Naive thymus-derived CD8-positive, alpha-beta T cell (primary cell): ENCODE data around the gene GGACT. TPM values are rescaled to one million over a fixed set of nuclear protein-coding genes. Genes with fewer than 3 reads are reported as not detected.

Experiments used
- ATAC-seq, 2 donors: fragments of 150-1000 bp; cut with Tn5 transposase in 1 of 2; sonication (Bioruptor Pico), chemical (Tn5 transposase) in 1 of 2; 1 replicate in 1 of 2; 2 replicates in 1 of 2; pipeline ENCODE4 v1.10.0; 2021; ENCODE audit warnings: mild to moderate bottlenecking in 2 of 2, moderate library complexity in 2 of 2
- POLR2A ChIA-PET: fragments of 350-600 bp; sonication (Branson Sonifier 250); formaldehyde crosslinking; loops from one replicate; lab custom pipeline; 2021; ENCODE audit warnings: antibody characterized with exemption; lab: Charles Lee
- DNase-seq, 10 donors: peaks; one replicate each; pipeline versions ENCODE4 v3.0.0 to v3.0.0-alpha.2; 2020 to 2022
- H3K27ac Mint-ChIP-seq, 10 donors: one replicate each; pipeline ENCODE4 v1.8.0; 2020 to 2022; ENCODE audit warnings: mild to moderate bottlenecking in 10 of 10, mixed read lengths in 10 of 10, moderate library complexity in 4 of 10, inconsistent platforms in 1 of 10
- H3K27me3 Mint-ChIP-seq, 5 donors: one replicate each; pipeline ENCODE4 v1.8.0; 2021 to 2022; ENCODE audit warnings: mixed read lengths in 5 of 5
- H3K36me3 Mint-ChIP-seq, 3 donors: one replicate each; pipeline ENCODE4 v1.8.0; 2020 to 2022; ENCODE audit warnings: mixed read lengths in 3 of 3, mild to moderate bottlenecking in 2 of 3, inconsistent platforms in 1 of 3
- H3K4me1 Mint-ChIP-seq, 4 donors: one replicate each; pipeline ENCODE4 v1.8.0; 2021 to 2022; ENCODE audit warnings: mixed read lengths in 4 of 4
- H3K4me3 Mint-ChIP-seq, 10 donors: one replicate each; pipeline ENCODE4 v1.8.0; 2020 to 2022; ENCODE audit warnings: mild to moderate bottlenecking in 10 of 10, mixed read lengths in 10 of 10, moderate library complexity in 6 of 10, inconsistent platforms in 1 of 10
- H3K9me3 Mint-ChIP-seq, 9 donors: one replicate each; pipeline ENCODE4 v1.8.0; 2020 to 2022; ENCODE audit warnings: mixed read lengths in 9 of 9, mild to moderate bottlenecking in 3 of 9, inconsistent platforms in 1 of 9, moderate library complexity in 1 of 9
- polyA plus RNA-seq, 3 donors: library from polyadenylated mRNA; unstranded; fragments of 300-500 nt; fragmentation: Illumina TruSeq; gene quantifications; one replicate each; pipeline ENCODE4 v1.2.3, GENCODE V29; 2021
- total RNA-seq, 8 experiments: library from RNA in 2 of 8; stranded (reverse) in 2 of 8; gene quantifications; one replicate each; pipeline ENCODE4 v1.2.3 and lab custom pipeline; 2021 to 2026

The GGACT gene
- total RNA-seq, result 1 to 10 TPM; 3.5 to 4.0 TPM
- polyA plus RNA-seq, result 10 to 100 TPM in 1 of 3 donors, 1 to 10 TPM in 2; 5.3 to 10.4 (median 7.7) TPM
- total RNA-seq (lab: John Stamatoyannopoulos, UW), result 1.9 to 4.6 (median 2.3) reads per million in 6 experiments

DNA sequence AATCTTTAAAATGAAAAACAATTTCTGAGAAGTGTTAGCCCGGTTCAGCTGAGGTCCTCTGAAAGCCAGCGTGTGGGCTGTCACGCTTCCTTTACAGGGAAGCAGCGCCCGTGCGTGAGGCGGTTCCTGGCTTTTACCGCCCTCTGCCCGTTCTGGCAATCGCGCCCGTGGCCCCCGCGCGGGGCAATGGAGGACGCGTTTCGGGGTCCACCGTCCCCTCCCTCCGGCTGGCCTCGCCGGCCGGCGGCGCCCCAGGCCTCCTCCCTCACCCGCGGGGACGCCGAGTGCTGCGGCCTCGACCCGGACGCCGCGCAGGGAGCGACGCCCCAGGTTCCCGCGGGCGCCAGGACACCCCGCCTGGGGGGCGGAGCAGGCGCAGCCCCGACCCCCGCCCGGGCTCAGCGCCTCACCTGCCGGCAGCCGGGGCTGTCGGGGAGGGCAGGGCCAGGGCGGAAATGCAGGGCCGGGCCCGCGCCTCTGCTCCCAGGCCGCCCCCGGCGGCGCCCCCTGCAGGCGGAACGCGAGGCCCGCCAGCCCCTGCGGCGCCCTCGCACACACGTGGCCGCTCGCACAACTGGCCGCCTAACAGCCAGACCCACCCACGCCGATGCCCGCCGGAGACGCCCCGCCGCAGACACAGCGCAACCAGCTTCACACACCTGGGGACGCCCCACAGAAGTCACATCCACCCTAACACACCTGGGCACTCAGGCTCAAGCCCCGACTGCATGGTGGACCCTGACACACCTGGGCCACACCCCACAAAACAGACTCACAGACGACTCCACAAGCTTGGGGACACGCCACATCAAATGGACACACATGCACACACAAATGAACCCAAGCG is at the start of gene GGACT:
GGACT (minus strand) TSS at position 459 of the 847 bp plus-strand sequence. CDS start 56,198 bp downstream, outside the sequence.
- no peaks in the 10 kb centered on the region for H3K36me3 Mint-ChIP-seq
- peak within 1 kb of the TSS; percentile 76 to 90 (median 84) for H3K4me3 Mint-ChIP-seq
- no peaks in the 10 kb centered on the region for H3K27me3 Mint-ChIP-seq
- H3K4me1 Mint-ChIP-seq, result peaks cover 24 to 51% (median 49%) of the 10 kb centered on the region in 4 donors
- no peaks in the 10 kb centered on the region for H3K9me3 Mint-ChIP-seq
- peak within 1 kb of the TSS; percentile 86 to 95 (median 92) for H3K27ac Mint-ChIP-seq
- DNase-seq (peak; percentile 68 to 89 (median 85)), ATAC-seq (peak; percentile 89 to 91)
- POLR2A ChIA-PET, result interaction anchor here (0.8 to 3.3 kb wide), 9 partner anchors 9 to 982 kb away, joined by 3 to 20 read pairs (median 4); partner anchors contain the start of genes CLYBL and TMTC4

DNA sequence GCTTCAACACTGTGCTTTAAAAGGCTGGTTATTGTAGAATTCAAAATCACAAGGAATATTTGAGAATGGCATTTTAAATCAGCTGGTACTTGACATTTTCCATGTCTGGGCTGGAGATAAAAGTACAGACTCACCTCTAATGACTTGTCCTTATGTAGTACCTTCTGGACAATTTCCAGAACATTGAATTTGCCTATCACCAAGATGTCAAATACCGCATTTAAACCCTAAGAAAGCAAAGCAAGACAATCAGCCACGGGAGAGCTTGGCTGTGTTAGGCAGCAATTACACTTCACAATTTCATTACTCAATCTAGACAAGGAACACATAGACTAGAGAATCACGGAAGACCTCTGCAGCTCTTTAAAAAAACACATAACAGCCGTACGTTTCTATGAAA is 49.2 kb upstream of the GGACT start:
- DNase-seq (no peak), ATAC-seq (no peak)
- Mint-ChIP-seq H3K9me3 (no peaks in the 10 kb centered on the region), H3K27me3 (no peaks in the 10 kb centered on the region), H3K27ac (no peak overlapping the region), H3K4me3 (no peak overlapping the region), H3K4me1 (peaks cover 0 to 5% (median 0%) of the 10 kb centered on the region in 4 donors), H3K36me3 (peaks cover 10 to 77% (median 20%) of the 10 kb centered on the region in 3 donors)
- POLR2A ChIA-PET, result interaction anchor here (0.7 kb wide), 1 partner anchor 1040 kb away, joined by 3 read pairs; no protein-coding TSS in a partner anchor

DNA sequence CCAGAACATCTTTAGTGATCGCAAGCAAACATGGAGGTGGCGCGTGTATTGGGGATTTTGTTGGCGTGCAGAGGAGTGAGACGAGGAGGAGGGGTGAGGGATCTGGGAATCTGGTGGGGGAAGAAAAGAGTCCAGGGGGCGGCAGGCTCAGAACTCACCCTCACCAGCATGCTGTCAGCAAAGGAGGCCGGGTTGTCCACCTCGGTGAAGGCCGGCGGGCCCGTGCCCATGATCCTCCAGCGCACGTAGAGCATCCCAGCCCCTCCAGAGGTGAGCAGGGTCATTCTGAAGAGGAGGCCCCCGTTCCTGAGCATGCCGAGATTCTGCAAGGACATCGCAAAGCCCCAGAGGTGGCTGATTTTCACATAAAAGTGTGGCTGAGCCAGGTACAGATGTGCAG is 48.8 kb upstream of the GGACT start:
- Mint-ChIP-seq H3K4me3 (no peak overlapping the region), H3K4me1 (peaks cover 0 to 5% (median 0%) of the 10 kb centered on the region in 4 donors), H3K27me3 (no peaks in the 10 kb centered on the region), H3K27ac (no peak overlapping the region), H3K36me3 (peaks cover 10 to 80% (median 20%) of the 10 kb centered on the region in 3 donors), H3K9me3 (no peaks in the 10 kb centered on the region)
- DNase-seq (no peak), ATAC-seq (no peak)
- POLR2A ChIA-PET, result no interaction called here

DNA sequence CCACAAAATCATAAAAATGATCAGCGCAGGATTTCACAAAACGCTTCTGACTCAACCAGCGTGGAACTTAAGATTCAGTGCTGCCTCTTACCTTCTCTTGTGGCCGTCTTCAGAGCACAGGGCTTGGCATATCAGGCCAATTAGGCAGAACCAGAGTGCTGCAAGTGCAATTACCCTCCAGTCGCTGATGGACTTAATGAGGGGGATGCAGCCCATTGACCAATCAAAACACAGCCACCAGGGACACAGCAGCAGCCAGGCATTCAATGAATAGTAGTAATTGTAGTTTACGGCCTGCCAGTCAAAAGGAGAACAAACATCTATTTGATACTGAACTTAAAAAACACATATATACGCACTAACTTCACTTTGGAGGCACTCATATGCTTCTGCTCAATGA is 47.9 kb upstream of the GGACT start:
- POLR2A ChIA-PET, result no interaction called here

DNA sequence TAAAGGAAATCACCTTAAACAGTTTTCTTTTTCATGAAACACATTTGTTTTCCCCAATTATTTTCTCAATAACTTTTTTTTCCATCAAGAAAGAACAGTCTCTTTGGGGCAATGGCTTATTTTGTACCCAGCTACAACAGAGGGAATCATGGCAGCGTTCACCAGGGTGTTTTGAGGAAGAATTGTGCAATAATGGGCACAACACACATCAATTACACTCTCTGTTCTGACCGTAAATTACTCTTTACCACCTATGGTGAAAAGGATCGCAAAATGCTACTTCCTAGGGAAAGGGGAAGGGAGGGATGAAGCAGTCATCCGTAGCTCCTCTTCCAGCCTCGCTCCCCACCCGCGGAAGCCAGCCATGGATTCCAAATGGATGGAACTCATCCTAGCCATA is 47.4 kb upstream of the GGACT start:
- H3K27ac Mint-ChIP-seq, result no peak overlapping the region
- H3K9me3 Mint-ChIP-seq, result no peaks in the 10 kb centered on the region
- ATAC-seq (no peak), DNase-seq (no peak)
- H3K36me3 Mint-ChIP-seq, result peaks cover 5 to 77% (median 12%) of the 10 kb centered on the region in 3 donors
- H3K4me3 Mint-ChIP-seq, result no peak overlapping the region
- peaks cover 0 to 2% (median under 1%) of the 10 kb centered on the region in 4 donors for H3K4me1 Mint-ChIP-seq
- POLR2A ChIA-PET, result no interaction called here
- no peaks in the 10 kb centered on the region for H3K27me3 Mint-ChIP-seq

More for the DNA sequence above, 47.9 kb upstream of the GGACT start:
- no peak for ATAC-seq
- peaks cover 5 to 79% (median 16%) of the 10 kb centered on the region in 3 donors for H3K36me3 Mint-ChIP-seq
- no peak overlapping the region for H3K27ac Mint-ChIP-seq
- no peaks in the 10 kb centered on the region for H3K9me3 Mint-ChIP-seq
- peaks cover 0 to 2% (median under 1%) of the 10 kb centered on the region in 4 donors for H3K4me1 Mint-ChIP-seq
- H3K27me3 Mint-ChIP-seq, result no peaks in the 10 kb centered on the region
- H3K4me3 Mint-ChIP-seq, result no peak overlapping the region
- no peak for DNase-seq

DNA sequence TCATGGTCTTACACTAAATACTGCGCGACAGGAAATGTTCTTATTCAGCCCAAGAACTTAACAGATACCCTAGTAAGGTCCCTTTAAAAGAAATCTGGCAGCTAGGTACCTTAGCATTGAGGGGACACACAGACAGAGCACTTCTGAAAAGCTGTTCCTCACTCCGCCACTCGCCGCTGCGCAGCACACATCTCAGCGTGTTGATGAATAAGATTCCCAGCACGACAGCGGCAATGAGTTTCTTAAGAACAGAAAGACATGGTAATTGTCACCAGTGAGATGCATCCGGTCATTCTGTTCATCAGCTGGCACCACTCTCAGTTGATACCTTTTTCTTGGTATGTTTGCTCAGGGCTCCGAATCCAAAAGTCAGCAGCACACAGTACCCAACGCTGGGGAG is 46.1 kb upstream of the GGACT start:
- H3K4me1 Mint-ChIP-seq, result peaks cover 0 to 2% (median 1%) of the 10 kb centered on the region in 4 donors
- no peak overlapping the region for H3K4me3 Mint-ChIP-seq
- H3K27ac Mint-ChIP-seq, result peak overlapping the region in 2 of 10 donors; percentile 24 to 50
- no peak for DNase-seq
- ATAC-seq, result no peak
- H3K36me3 Mint-ChIP-seq, result peaks cover 5 to 81% (median 17%) of the 10 kb centered on the region in 3 donors
- no peaks in the 10 kb centered on the region for H3K27me3 Mint-ChIP-seq
- H3K9me3 Mint-ChIP-seq, result no peaks in the 10 kb centered on the region
- POLR2A ChIA-PET, result interaction anchor here (0.7 kb wide), 1 partner anchor 9 kb away, joined by 8 read pairs; no protein-coding TSS in a partner anchor

DNA sequence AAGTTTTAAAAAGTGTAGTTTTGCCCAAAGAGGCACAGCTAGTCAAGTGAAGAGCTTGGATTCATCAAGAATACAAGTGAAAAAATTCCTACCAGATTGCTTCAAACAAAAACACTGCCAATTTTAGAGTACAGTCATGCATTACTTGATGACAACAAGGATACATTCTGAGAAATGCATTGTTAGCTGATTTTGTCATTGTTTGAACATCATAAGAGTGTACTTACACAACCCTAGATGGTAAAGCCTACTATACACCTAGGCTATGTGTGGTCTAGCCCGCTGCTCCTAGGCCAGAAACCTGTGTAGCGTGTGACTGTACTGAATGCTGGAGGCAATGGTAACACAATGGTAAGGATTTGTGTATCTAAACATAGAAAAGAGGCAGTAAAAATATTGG is 44.9 kb upstream of the GGACT start:
- DNase-seq, result no peak
- H3K36me3 Mint-ChIP-seq, result peaks cover 5 to 91% (median 29%) of the 10 kb centered on the region in 3 donors

DNA sequence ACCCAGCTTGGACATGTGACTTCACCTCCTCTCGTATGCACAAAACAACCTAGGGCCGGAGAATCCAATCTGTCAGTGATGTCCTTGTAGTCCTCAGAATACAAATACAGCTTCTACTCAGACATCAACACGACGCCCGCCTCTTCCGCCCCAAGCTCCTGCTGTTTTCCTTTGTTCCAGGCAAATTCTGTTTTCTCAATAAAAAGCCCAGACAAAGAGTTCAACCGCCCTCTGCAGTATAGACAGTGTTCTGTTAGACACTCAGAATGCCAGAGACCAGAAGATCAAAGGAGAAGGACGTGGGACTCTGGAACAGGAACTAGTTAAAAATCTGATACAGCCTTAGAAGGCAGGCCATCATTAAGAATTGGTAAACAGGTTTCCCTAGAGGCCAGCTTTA is 42.0 kb upstream of the GGACT start:
- DNase-seq (no peak), ATAC-seq (no peak)
- Mint-ChIP-seq H3K4me1 (peaks cover 0 to 4% (median 2%) of the 10 kb centered on the region in 4 donors), H3K36me3 (peaks cover 11 to 85% (median 39%) of the 10 kb centered on the region in 3 donors), H3K4me3 (no peak overlapping the region), H3K27me3 (no peaks in the 10 kb centered on the region), H3K9me3 (no peaks in the 10 kb centered on the region), H3K27ac (peak overlapping the region in 2 of 10 donors; percentile 18 to 66)
- POLR2A ChIA-PET, result no interaction called here

More for the DNA sequence above, 44.9 kb upstream of the GGACT start:
- H3K4me3 Mint-ChIP-seq, result no peak overlapping the region
- H3K9me3 Mint-ChIP-seq, result no peaks in the 10 kb centered on the region
- H3K27ac Mint-ChIP-seq, result no peak overlapping the region
- peaks cover 0 to 4% (median 2%) of the 10 kb centered on the region in 4 donors for H3K4me1 Mint-ChIP-seq
- no peak for ATAC-seq
- no peaks in the 10 kb centered on the region for H3K27me3 Mint-ChIP-seq
- POLR2A ChIA-PET, result interaction anchor here (0.6 kb wide), 1 partner anchor 26 kb away, joined by 6 read pairs; no protein-coding TSS in a partner anchor

DNA sequence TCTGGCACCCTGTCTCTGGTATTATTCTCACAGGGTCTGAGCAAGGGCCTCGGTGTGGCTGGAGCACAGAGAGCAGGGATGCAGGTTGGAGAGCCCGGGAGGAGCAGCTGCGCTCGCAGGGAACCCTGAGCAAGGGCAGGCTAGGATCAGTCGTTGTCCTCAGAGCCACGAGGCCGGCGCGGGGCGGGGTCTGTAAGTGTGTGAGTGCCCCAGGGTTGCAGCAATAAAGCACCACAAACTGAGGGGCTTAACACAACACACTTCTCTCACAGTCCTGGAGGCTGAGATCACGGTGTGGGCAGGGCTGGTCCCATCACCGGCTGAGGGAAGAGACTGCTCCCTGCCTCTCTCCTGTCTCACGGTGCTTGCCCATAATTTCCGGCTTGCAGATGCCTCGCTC is 38.5 kb upstream of the GGACT start:
- Mint-ChIP-seq H3K27me3 (no peaks in the 10 kb centered on the region), H3K4me3 (no peak overlapping the region), H3K27ac (no peak overlapping the region), H3K9me3 (no peaks in the 10 kb centered on the region), H3K4me1 (peaks cover 0 to 4% (median 2%) of the 10 kb centered on the region in 4 donors), H3K36me3 (peaks cover 6 to 82% (median 63%) of the 10 kb centered on the region in 3 donors)
- ATAC-seq (no peak), DNase-seq (no peak)
- POLR2A ChIA-PET, result no interaction called here

DNA sequence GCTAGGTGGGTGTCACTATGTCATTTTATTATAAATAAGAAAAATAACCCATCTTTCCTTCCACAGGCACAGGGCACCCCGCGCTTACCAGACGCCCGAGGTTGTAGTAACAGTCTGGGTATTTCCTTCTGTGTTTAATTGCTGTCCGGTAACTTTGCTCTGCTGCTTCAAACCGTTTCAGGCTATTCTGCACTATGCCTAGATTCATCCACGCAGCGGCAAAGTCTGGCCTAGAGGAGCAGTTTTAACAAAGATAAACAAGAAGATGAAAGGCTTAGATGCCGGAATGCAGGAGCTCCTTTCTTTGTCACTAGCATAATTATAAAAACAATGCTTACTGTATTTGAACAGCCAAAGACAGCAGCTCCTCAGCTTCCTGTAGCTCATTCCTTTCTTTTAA is 36.9 kb upstream of the GGACT start:
- H3K36me3 Mint-ChIP-seq, result peaks cover 11 to 79% (median 67%) of the 10 kb centered on the region in 3 donors
- H3K4me3 Mint-ChIP-seq, result no peak overlapping the region
- DNase-seq (no peak), ATAC-seq (no peak)
- H3K27ac Mint-ChIP-seq, result peak overlapping the region in 1 of 10 donors; percentile 10
- H3K9me3 Mint-ChIP-seq, result no peaks in the 10 kb centered on the region
- POLR2A ChIA-PET, result no interaction called here
- H3K27me3 Mint-ChIP-seq, result no peaks in the 10 kb centered on the region
- H3K4me1 Mint-ChIP-seq, result peaks cover 1 to 6% (median 3%) of the 10 kb centered on the region in 4 donors

DNA sequence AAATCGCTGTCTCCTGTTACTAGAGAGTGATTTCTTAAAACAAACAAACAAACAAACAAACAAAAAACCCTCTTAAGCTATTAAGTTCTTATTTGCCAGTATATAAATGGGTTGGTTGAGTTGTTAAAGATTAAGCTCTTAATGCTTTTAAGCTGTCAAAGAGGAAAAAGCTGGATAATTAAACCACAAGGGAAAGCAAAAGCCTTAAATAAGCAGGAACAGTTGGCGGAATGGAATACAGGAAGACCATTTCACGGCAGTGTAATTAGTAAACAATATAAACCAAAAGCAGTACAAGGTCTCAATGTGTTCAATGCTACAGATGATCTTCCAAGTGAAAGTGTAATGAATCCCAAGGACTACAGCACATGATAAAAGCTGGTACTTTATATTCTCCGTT is 32.2 kb upstream of the GGACT start:
- peaks cover 6 to 13% (median 9%) of the 10 kb centered on the region in 4 donors for H3K4me1 Mint-ChIP-seq
- no peak overlapping the region for H3K4me3 Mint-ChIP-seq
- POLR2A ChIA-PET, result no interaction called here
- ATAC-seq, result no peak
- peaks cover 5 to 45% (median 41%) of the 10 kb centered on the region in 3 donors for H3K36me3 Mint-ChIP-seq
- no peaks in the 10 kb centered on the region for H3K27me3 Mint-ChIP-seq
- no peak for DNase-seq
- H3K27ac Mint-ChIP-seq, result no peak overlapping the region
- peaks cover 0 to 2% (median 0%) of the 10 kb centered on the region in 9 donors for H3K9me3 Mint-ChIP-seq

DNA sequence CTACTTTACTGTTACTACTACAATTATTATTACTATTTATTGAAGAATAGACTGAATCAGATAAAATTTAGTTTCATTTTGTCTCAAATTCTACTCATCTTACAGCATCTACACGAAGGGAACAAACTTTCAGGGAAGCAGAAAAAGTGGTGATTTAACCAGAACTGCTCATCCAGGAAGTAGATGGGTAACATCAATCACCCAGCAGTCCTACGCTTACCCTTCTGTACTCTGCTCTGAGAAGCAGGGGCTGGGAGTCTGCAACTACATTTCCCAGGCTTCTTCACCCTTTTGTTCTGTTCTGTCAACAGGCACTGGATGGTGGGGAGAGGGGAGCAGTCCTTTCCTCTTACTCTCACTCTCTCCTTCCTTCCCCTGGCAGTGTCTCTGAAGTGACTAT is 31.4 kb upstream of the GGACT start:
- Mint-ChIP-seq H3K4me1 (peaks cover 6 to 13% (median 9%) of the 10 kb centered on the region in 4 donors), H3K9me3 (peaks cover 0 to 2% (median 0%) of the 10 kb centered on the region in 9 donors), H3K27me3 (no peaks in the 10 kb centered on the region), H3K27ac (peak overlapping the region in 2 of 10 donors; percentile 3 to 41), H3K4me3 (peak overlapping the region in 1 of 10 donors; percentile 34), H3K36me3 (peaks cover 5 to 36% (median 33%) of the 10 kb centered on the region in 3 donors)
- ATAC-seq (peak in 1 of 2 donors; percentile 49), DNase-seq (peak in 2 of 10 donors; percentile 6 to 10)
- POLR2A ChIA-PET, result no interaction called here
